Activated T-helper 1 cell treated with anti-CD3 and anti-CD28 coated beads, Interleukin-12 subunit alpha, Interleukin-12 subunit beta, Interleukin-2, Interleukin-4 antibody, amounts not matched to agents 30 ng/mL and 10 ng/mL and 1 ng/mL, durations not matched to agents 14 hours and 24 hours and 36 hours (primary cell): ENCODE measurements around the gene LSM7. TPM values are rescaled to one million over a fixed set of nuclear protein-coding genes. Genes with fewer than 3 reads are reported as not detected.

ENCODE experiments used
- DNase-seq: peaks from one replicate; pipeline ENCODE4 v3.0.0; 2021; ENCODE audit warnings: low spot score
- H3K27ac Mint-ChIP-seq: one replicate; pipeline ENCODE4 v1.8.0; 2021; ENCODE audit warnings: mild to moderate bottlenecking, mixed read lengths
- H3K27me3 Mint-ChIP-seq: one replicate; pipeline ENCODE4 v1.8.0; 2022; ENCODE audit warnings: mild to moderate bottlenecking, moderate library complexity, mixed read lengths; ENCODE audit not compliant: insufficient read depth
- H3K36me3 Mint-ChIP-seq: one replicate; pipeline ENCODE4 v1.8.0; 2021; ENCODE audit warnings: low read depth, mixed read lengths
- H3K4me1 Mint-ChIP-seq: one replicate; pipeline ENCODE4 v1.8.0; 2021; ENCODE audit warnings: low read depth, mixed read lengths
- H3K4me3 Mint-ChIP-seq: one replicate; pipeline ENCODE4 v1.8.0; 2021; ENCODE audit warnings: mild to moderate bottlenecking, moderate library complexity, mixed read lengths
- H3K9me3 Mint-ChIP-seq: one replicate; pipeline ENCODE4 v1.8.0; 2021; ENCODE audit warnings: mixed read lengths
- intact Hi-C: fragments of 100-400 bp; cut with micrococcal nuclease; formaldehyde crosslinking; loops from one replicate; pipeline ENCODE4 v1.15.1; 2024
- total RNA-seq: library from RNA; stranded (reverse); gene quantifications from 2 replicates; pipeline ENCODE4 v1.2.3, GENCODE V29; 2022

LSM7 gene
- total RNA-seq, 1 donor from 2014 or later: 193 TPM

DNA sequence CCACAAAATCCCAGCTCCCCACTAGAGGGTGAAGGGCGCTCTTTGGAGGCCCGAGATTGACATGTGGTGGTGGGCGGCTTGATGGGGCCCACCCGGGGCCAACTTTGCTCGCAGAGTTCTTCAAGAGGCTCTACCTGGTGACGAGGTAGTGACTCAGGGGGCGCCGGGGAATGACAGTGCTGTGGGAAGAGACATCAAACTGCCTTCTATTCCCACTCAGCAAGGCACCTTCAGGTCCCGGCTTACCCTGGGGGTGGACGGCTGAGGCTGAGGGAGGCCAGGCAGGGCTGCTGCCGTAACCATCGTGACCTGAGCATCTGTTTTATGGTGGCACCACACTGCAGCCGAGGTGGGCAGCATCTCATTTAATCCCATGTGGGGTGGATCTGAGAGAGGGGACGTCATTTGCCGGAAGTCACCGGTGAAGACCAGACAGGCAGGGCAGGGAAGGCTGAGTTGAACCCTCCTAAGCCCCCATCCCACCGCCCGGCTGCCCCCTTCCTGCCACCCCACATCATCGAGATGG, 22.0 kb downstream of the LSM7 start:
- Mint-ChIP-seq H3K4me1 (no peaks in the 10 kb centered on the region), H3K4me3 (no peak overlapping the region), H3K36me3 (peaks cover 2% of the 10 kb centered on the region), H3K27me3 (peaks cover 63% of the 10 kb centered on the region), H3K27ac (no peak overlapping the region), H3K9me3 (no peaks in the 10 kb centered on the region)
- no peak for DNase-seq
- intact Hi-C loops: no loop called here

DNA sequence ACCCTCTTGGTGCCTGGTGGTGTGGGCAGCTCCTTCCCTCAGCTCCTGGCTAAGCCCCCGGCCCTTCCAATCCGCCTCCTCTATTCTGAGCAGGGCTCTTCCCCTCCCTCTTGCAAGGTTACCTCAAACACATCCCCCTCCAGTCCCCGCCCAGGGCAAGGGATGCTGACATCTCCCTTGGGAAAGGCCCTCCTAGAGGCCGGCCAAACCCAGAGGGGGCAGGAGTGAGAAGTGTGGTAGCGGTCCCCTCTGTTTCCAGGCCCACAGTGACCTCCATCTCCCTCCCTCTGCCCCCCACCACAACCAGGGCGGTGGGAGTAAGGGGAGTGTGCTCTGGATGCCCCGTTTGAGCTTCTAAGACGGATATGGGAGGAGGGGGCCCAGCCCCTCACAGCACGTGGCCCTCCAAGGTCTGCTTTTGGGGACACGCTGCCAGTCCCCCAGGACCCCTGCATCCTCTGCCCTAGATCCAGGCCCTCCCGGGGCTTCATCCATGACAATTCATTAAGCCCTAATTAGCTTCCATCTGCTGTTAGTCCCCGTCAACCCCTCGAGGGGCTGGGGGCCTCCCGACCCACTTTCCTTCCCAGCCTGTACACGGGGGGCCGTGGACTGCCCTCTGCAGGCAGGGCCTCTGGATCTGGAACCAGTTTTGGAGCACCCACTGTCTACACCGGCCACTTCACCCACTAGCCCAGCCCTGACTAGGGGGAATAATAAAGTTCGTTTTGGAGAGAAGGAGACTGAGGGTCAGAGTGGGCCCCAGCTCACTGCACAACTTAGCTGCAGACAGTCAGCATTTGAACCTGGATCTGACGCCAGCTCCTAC, 22.7 kb downstream of the LSM7 start:
- intact Hi-C loops: no loop called here
- H3K36me3 Mint-ChIP-seq: peaks cover 2% of the 10 kb centered on the region
- H3K9me3 Mint-ChIP-seq: no peaks in the 10 kb centered on the region
- H3K4me1 Mint-ChIP-seq: no peaks in the 10 kb centered on the region
- no peak overlapping the region for H3K4me3 Mint-ChIP-seq
- no peak overlapping the region for H3K27ac Mint-ChIP-seq
- DNase-seq: no peak
- peaks cover 63% of the 10 kb centered on the region for H3K27me3 Mint-ChIP-seq

DNA sequence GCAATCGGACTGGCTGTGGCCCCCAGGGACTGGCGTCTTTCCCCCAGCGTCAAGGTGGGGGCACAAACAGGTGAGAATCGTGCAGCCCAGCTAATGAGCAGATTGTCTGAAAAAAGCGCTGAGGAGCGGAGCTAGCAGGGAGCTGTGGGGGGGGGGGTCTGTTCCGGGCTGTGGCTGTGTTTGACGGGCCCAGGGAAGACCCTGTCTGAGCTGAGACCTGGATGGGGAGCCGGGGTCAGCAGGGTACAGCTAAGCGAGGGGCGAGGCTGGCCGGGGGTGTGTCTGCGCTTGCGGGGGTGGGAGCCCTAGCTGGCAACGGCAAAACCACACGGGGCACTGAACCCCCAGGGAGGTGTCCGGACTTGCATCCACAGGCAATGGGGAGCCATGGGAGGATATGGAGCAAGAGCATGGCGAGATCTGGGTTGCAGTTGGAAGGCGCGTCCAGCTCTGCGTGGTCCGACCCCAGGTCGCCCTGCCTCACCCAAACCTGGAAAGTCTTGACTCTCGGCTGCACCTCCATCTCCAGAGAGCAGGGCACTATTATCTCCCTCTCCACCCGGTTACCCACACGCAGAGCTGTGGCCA, 25.1 kb downstream of the LSM7 start:
- Mint-ChIP-seq H3K4me1 (no peaks in the 10 kb centered on the region), H3K9me3 (no peaks in the 10 kb centered on the region), H3K4me3 (no peak overlapping the region), H3K27me3 (peaks cover 41% of the 10 kb centered on the region), H3K36me3 (no peaks in the 10 kb centered on the region), H3K27ac (no peak overlapping the region)
- no peak for DNase-seq
- intact Hi-C loops: no loop called here

DNA sequence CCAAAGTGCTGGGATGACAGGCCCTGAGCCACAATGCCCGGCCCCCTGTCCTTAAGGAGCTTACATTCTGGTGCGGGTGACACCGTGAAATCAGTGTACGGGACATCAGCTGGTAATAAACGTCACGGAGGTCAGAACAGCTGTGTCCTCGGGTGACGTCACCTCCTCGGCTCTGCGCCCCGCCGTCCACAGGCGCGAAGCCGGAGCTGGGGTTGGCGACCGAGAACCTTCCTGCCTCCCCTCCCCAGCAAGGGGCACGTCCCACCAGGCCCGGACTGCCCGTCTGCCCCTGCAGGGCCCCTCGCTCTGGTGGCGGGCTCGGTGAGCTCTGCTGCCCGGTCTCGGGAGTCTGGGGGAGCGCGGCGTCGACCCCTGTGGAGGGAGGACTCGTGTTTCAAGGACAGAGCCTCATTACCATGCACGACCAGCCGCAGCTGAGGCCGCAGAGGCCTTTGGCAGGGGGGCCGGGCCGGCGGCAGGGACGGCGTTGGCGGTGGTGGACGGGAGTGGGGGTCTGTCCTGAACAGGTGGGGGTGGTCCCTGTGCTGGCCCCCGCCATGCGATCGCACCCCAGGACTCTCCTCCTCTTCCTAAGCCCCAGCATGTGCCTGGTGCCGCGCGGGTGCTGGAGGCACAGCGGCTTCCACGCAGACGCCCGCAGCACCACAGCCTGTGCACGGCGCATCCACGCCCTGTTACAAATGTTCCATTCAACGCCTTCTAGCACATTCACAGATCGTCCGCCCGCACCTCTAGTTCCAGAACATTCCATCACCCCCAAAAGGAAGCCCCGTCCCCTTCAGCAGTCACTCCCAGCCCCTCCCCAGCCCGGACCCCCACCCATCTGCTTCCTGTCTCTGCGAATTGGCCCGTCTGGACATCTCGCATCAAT, 25.8 kb downstream of the LSM7 start:
- no peaks in the 10 kb centered on the region for H3K36me3 Mint-ChIP-seq
- peaks cover 41% of the 10 kb centered on the region for H3K27me3 Mint-ChIP-seq
- no peaks in the 10 kb centered on the region for H3K9me3 Mint-ChIP-seq
- H3K4me3 Mint-ChIP-seq: no peak overlapping the region
- no peak for DNase-seq
- no peaks in the 10 kb centered on the region for H3K4me1 Mint-ChIP-seq
- intact Hi-C loops: no loop called here
- H3K27ac Mint-ChIP-seq: no peak overlapping the region

DNA sequence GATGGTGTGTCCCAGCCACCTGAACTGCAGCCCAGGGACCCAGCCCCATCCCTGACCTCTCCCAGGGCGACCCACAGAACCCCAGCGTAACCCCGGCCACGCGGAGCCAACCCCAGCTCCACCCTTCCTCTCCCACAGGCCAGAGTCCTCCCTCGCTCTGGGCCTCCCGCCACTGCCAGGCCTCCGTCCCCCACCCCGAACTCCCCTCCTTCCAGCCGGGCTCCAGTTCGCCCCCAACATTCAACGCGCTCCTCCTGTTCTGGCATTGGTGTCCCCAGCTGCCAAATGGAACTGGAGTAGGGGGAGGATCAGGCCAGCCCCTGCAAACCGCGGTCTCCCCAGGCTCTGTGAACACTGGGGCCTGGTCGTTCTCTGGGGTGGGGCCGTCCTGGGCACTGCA, 27.9 kb downstream of the LSM7 start:
- Mint-ChIP-seq H3K9me3 (no peaks in the 10 kb centered on the region), H3K27me3 (peaks cover 25% of the 10 kb centered on the region)
- intact Hi-C loops: no loop called here

DNA sequence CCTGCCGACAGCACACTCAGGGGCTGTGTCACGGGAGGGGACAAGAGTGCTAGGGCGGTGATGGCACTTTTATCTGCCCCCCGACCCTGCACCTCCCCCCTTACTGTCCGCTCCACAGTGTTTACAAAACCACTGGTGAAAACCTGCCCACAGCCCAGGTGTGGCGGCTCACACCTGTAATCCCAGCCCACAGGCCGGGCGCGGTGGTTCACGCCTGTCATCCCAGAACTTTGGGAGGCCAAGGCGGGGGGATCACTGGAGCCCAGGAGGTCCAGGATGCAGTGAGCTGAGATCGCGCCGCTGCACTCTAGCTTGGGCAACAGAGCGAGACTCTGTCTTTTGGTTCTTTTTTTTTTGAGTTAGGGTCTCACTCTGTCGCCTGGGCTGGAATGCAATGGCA, 32.2 kb downstream of the LSM7 start:
- Mint-ChIP-seq H3K27ac (no peak overlapping the region), H3K27me3 (peaks cover 2% of the 10 kb centered on the region)

More for the DNA sequence above, 27.9 kb downstream of the LSM7 start:
- Mint-ChIP-seq H3K4me3 (no peak overlapping the region), H3K36me3 (no peaks in the 10 kb centered on the region), H3K27ac (no peak overlapping the region), H3K4me1 (no peaks in the 10 kb centered on the region)
- DNase-seq: no peak

DNA sequence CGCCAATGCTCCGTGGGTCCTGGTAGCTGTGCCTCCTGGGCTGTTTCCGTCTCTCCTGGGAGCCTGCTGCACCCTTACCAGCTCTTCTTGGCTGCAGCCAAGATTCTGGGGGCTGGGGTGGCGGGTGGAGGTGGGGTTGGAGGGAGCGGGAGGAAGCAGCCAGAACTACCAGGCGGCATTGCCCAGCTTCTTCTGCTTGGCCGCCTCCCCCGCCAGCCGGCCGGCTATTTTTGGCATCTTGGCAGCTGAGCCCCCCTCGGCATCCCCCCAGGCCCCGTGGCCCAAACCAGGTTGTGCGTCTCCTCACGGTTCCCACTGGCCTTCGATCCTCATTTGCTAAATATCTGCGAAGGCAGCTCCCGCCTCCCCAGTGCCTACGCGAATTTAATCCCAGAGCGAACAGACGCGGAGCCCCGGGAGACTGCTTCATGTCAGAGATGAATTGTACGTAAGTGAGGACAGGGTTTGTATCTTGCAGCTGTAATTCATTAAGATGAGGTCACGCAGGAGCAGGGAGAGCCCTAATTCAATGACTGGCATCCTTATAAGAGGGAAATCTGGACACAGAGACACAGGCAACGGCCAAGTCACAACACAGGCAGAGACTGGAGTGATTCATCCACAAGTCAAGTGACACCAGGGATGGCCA, 33.6 kb downstream of the LSM7 start:
- Mint-ChIP-seq H3K27me3 (peaks cover 2% of the 10 kb centered on the region), H3K4me1 (peaks cover under 1% of the 10 kb centered on the region), H3K36me3 (peaks cover 4% of the 10 kb centered on the region), H3K4me3 (no peak overlapping the region), H3K9me3 (no peaks in the 10 kb centered on the region), H3K27ac (no peak overlapping the region)
- intact Hi-C loops: no loop called here
- DNase-seq: no peak

More for the DNA sequence above, 32.2 kb downstream of the LSM7 start:
- intact Hi-C loops: no loop called here
- Mint-ChIP-seq H3K4me3 (no peak overlapping the region), H3K9me3 (no peaks in the 10 kb centered on the region), H3K4me1 (no peaks in the 10 kb centered on the region), H3K36me3 (peaks cover 4% of the 10 kb centered on the region)
- DNase-seq: no peak

DNA sequence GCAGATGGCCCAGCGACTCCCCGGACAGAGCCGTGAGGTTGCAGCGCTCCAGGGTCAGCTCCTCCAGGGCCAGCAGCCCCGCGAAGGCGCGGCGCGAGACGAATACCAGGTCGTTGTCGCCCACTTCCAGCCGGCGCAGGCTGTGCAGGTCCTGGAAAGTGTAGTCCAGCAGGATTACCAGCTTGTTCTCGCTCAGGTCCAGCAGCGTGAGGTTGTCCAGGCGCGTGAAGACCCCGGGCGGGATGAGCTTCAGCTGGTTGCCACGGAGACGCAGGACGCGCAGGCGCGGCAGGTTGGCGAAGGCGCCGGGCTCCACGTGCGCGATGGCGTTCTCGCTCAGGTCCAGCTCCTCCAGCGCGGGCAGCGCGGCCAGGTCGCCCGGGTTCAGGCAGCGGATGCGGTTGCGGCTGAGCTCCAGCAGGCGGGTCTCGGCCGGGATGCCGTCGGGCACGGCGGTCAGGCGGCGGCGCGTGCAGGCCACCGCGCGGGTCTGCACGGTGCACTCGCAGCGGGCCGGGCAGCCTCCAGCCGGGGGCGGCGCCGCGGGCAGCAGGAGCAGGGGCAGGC, 37.1 kb downstream of the LSM7 start:
- intact Hi-C loops: no loop called here

DNA sequence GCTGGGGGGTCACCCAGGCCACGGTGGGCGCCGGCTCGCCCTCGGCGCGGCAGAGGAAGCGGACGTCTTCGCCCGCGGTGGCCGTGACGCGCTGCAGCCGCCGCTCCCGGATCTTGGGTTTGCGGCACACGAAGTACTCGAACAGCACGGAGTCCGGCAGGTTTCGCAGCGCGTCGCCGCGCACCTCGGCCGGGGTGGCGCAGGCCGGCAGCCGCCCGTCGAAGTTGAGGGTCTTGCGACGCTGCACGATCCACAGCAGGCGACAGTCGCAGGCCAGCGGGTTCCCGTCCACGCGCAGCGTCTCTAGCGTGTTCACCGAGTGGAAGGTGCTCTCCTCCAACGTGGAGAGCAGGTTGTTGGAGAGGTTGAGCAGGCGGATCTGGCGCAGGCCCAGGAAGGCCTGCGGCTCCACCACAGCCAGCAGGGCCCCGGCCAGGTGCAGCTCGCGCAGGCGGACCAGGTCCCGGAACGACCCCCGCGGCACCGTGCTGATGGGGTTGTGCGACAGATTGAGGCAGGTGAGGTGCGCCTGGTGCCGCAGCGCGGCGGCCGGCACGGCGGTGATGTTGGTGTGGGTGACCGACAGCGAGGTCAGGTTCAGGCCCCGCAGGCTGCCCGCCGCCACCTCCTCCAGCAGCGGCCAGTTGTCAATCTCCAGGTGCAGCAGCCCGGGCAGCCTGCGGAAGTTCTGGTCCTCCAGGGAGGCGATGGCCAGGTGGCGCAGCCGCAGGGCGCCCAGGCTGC, 37.8 kb downstream of the LSM7 start:
- peaks cover 3% of the 10 kb centered on the region for H3K27me3 Mint-ChIP-seq
- peak overlapping the region; percentile 74 for H3K4me3 Mint-ChIP-seq
- H3K36me3 Mint-ChIP-seq: peaks cover 4% of the 10 kb centered on the region
- peak; percentile 25 for DNase-seq
- H3K27ac Mint-ChIP-seq: no peak overlapping the region
- intact Hi-C loops: no loop called here
- no peaks in the 10 kb centered on the region for H3K9me3 Mint-ChIP-seq
- H3K4me1 Mint-ChIP-seq: peaks cover 18% of the 10 kb centered on the region

More for the DNA sequence above, 37.1 kb downstream of the LSM7 start:
- Mint-ChIP-seq H3K27me3 (peaks cover 3% of the 10 kb centered on the region), H3K36me3 (peaks cover 4% of the 10 kb centered on the region), H3K27ac (no peak overlapping the region), H3K4me3 (no peak overlapping the region), H3K4me1 (peaks cover 18% of the 10 kb centered on the region), H3K9me3 (no peaks in the 10 kb centered on the region)
- no peak for DNase-seq

DNA sequence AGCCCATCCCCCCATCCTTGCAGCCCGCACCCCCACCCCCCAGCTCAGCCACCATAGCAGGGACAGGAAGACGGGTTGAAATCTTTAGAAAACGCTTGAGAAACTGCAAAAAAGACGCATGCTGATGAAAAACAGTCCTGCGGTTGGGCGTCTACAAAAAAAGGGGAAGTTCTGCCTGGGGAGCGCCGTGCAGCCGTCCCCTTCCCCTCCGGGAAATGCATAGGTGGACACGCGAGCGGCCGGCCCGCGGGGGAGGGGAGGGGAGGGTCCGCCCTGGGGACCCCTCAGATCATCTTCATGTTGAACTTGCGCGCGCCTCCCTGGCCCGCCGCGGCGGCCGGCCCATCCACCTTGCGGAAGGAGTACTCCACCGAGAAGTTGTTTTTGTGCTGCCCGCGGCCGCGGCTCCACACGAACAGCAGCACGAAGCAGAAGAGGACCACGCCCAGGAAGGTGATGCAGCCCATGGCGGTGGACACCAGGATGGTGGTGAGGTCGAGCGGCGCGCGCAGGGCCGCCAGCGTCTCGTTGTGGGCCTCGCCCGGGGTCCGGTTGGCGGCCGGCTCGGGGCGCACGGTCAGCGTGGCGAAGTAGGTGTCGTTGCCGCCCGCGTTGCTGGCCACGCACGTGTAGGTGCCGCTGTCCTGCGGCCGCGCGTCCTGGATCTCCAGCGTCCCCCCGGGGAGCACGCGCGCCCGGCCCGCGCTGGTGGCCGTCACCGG, 38.5 kb downstream of the LSM7 start:
- intact Hi-C loops: loop anchor here (5.0 kb wide), 1 partner anchor 102 kb away; no protein-coding TSS in a partner anchor
- H3K27me3 Mint-ChIP-seq: peaks cover 3% of the 10 kb centered on the region
- peak; percentile 68 for DNase-seq
- no peaks in the 10 kb centered on the region for H3K9me3 Mint-ChIP-seq
- peak overlapping the region; percentile 90 for H3K27ac Mint-ChIP-seq
- peaks cover 4% of the 10 kb centered on the region for H3K36me3 Mint-ChIP-seq
- peaks cover 18% of the 10 kb centered on the region for H3K4me1 Mint-ChIP-seq
- H3K4me3 Mint-ChIP-seq: peak overlapping the region; percentile 86
